SK-N-SH treated with all-trans-retinoic acid at 6 μM for 48 hours (cell line): ENCODE data around the gene ANKRD13D.

Experiments
- ATAC-seq: fragments of 200-7000 bp; cut with Tn5 transposase; 3 replicates; pipeline ENCODE4 v1.9.1; 2020; ENCODE audit warnings: mild to moderate bottlenecking, moderate library complexity
- ARNTL ChIP-seq: fragments of 450-650 bp; formaldehyde crosslinking; IDR thresholded peaks from 2 replicates; pipeline ENCODE4 v1.5.0; 2020; ENCODE audit warnings: low read depth, mild to moderate bottlenecking, moderate library complexity, borderline replicate concordance
- BACH2 ChIP-seq: fragments of 250-450 bp; sonication (Bioruptor Pico); IDR thresholded peaks from 2 replicates; pipeline ENCODE4 v1.9.0; 2021; ENCODE audit warnings: mild to moderate bottlenecking, borderline replicate concordance
- CSDC2 ChIP-seq: fragments of 250-450 bp; sonication (Bioruptor Pico); IDR thresholded peaks from 2 replicates; pipeline ENCODE4 v1.5.0; 2020; ENCODE audit warnings: mild to moderate bottlenecking, moderate library complexity
- ESRRG ChIP-seq: fragments of 250-450 bp; sonication (Bioruptor Pico); IDR thresholded peaks from 2 replicates; pipeline ENCODE4 v1.6.1; 2021; ENCODE audit warnings: mild to moderate bottlenecking
- GLIS3 ChIP-seq: fragments of 250-450 bp; sonication (Bioruptor Pico); IDR thresholded peaks from 2 replicates; pipeline ENCODE4 v1.5.0; 2020; ENCODE audit warnings: mild to moderate bottlenecking, moderate library complexity
- ISL1 ChIP-seq: fragments of 250-450 bp; sonication (Bioruptor Pico); IDR thresholded peaks from 2 replicates; pipeline ENCODE4 v2.1.2; 2022; ENCODE audit warnings: mild to moderate bottlenecking, moderate library complexity
- OSR1 ChIP-seq: fragments of 250-450 bp; sonication (Bioruptor Pico); IDR thresholded peaks from 2 replicates; pipeline ENCODE4 v1.8.0; 2022; ENCODE audit warnings: moderate library complexity, mild to moderate bottlenecking, inconsistent platforms
- PPARA ChIP-seq: fragments of 250-450 bp; sonication (Bioruptor Pico); IDR thresholded peaks from 2 replicates; pipeline ENCODE4 v1.5.0; 2020; ENCODE audit warnings: mild to moderate bottlenecking, borderline replicate concordance
- RARB ChIP-seq: fragments of 250-450 bp; sonication (Bioruptor Pico); IDR thresholded peaks from 2 replicates; pipeline ENCODE4 v1.8.0; 2021; ENCODE audit warnings: mild to moderate bottlenecking, moderate library complexity
- SNAI2 ChIP-seq: fragments of 250-450 bp; sonication (Bioruptor Pico); IDR thresholded peaks from 2 replicates; pipeline ENCODE4 v1.5.0; 2020; ENCODE audit warnings: mild to moderate bottlenecking, moderate library complexity
- TCF4 ChIP-seq: fragments of 250-450 bp; sonication (Bioruptor Pico); IDR thresholded peaks from 2 replicates; pipeline ENCODE4 v1.8.0; 2021; ENCODE audit warnings: mild to moderate bottlenecking, moderate library complexity, borderline replicate concordance
- TOX ChIP-seq: fragments of 250-450 bp; sonication (Bioruptor Pico); IDR thresholded peaks from 2 replicates; pipeline ENCODE4 v1.8.0; 2021; ENCODE audit warnings: mild to moderate bottlenecking, moderate library complexity, borderline replicate concordance
- ZC3H10 ChIP-seq: fragments of 250-450 bp; sonication (Bioruptor Pico); IDR thresholded peaks from 2 replicates; pipeline ENCODE4 v1.5.1; 2021; ENCODE audit warnings: mild to moderate bottlenecking, moderate library complexity
- ZFP30 ChIP-seq: fragments of 450-650 bp; formaldehyde crosslinking; IDR thresholded peaks from 2 replicates; pipeline ENCODE4 v1.5.0; 2022; ENCODE audit warnings: mild to moderate bottlenecking, moderate library complexity
- ZNF8 ChIP-seq: fragments of 450-650 bp; formaldehyde crosslinking; IDR thresholded peaks from 2 replicates; pipeline ENCODE4 v1.5.0; 2020; ENCODE audit warnings: mild to moderate bottlenecking, moderate library complexity
- TF ChIP-seq, protein P1 (sequence below): fragments of 250-450 bp; sonication (Bioruptor Pico); IDR thresholded peaks from 2 replicates; pipeline ENCODE4 v1.8.0; 2021; ENCODE audit warnings: low read depth, mild to moderate bottlenecking, moderate library complexity, borderline replicate concordance
- TF ChIP-seq, protein P2 (sequence below): fragments of 250-450 bp; sonication (Bioruptor Pico); IDR thresholded peaks from 2 replicates; pipeline ENCODE4 v1.5.0; 2020; ENCODE audit warnings: mild to moderate bottlenecking, moderate library complexity
- TF ChIP-seq, protein P3 (sequence below): fragments of 250-450 bp; sonication (Bioruptor Pico); IDR thresholded peaks from 2 replicates; pipeline ENCODE4 v1.5.1; 2021; ENCODE audit warnings: mild to moderate bottlenecking, moderate library complexity
- TF ChIP-seq, protein P4 (sequence below): fragments of 250-450 bp; sonication (Bioruptor Pico); IDR thresholded peaks from 2 replicates; pipeline ENCODE4 v1.8.0; 2020; ENCODE audit warnings: mild to moderate bottlenecking, moderate library complexity, borderline replicate concordance

The ANKRD13D gene

DNA sequence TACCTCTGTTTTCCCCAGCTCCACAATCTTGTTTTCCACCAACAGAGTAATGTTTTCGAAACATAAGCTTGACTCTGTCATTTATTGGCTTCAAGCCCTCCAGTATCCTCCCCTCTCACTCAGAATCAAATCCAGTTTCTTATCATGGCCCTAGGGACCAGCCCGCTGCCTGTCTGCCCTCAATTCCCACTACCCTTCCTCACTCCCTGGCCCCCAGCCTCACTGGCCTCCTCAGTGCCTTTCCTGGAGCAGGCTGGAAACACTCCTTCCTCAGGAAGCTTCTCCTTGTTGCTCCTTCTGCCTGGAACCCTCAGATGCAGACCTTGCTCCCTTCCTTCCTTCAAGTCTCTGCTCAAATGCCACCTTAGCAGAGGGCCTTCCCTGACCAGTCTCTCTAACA is 60.4 kb downstream of the ANKRD13D start:
- TF ChIP-seq TOX (CRISPR knock-in tag), result no peak
- no peak for TF ChIP-seq BACH2 (CRISPR knock-in tag)
- no peak for TF ChIP-seq ISL1 (CRISPR knock-in tag)
- no peak for TF ChIP-seq OSR1 (CRISPR knock-in tag)
- TF ChIP-seq, protein P1, sequence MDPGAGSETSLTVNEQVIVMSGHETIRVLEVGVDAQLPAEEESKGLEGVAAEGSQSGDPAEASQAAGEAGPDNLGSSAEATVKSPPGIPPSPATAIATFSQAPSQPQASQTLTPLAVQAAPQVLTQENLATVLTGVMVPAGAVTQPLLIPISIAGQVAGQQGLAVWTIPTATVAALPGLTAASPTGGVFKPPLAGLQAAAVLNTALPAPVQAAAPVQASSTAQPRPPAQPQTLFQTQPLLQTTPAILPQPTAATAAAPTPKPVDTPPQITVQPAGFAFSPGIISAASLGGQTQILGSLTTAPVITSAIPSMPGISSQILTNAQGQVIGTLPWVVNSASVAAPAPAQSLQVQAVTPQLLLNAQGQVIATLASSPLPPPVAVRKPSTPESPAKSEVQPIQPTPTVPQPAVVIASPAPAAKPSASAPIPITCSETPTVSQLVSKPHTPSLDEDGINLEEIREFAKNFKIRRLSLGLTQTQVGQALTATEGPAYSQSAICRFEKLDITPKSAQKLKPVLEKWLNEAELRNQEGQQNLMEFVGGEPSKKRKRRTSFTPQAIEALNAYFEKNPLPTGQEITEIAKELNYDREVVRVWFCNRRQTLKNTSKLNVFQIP (CRISPR knock-in tag), result no peak
- no peak for TF ChIP-seq ZNF8 (CRISPR knock-in tag)
- no peak for TF ChIP-seq SNAI2
- TF ChIP-seq, protein P2, sequence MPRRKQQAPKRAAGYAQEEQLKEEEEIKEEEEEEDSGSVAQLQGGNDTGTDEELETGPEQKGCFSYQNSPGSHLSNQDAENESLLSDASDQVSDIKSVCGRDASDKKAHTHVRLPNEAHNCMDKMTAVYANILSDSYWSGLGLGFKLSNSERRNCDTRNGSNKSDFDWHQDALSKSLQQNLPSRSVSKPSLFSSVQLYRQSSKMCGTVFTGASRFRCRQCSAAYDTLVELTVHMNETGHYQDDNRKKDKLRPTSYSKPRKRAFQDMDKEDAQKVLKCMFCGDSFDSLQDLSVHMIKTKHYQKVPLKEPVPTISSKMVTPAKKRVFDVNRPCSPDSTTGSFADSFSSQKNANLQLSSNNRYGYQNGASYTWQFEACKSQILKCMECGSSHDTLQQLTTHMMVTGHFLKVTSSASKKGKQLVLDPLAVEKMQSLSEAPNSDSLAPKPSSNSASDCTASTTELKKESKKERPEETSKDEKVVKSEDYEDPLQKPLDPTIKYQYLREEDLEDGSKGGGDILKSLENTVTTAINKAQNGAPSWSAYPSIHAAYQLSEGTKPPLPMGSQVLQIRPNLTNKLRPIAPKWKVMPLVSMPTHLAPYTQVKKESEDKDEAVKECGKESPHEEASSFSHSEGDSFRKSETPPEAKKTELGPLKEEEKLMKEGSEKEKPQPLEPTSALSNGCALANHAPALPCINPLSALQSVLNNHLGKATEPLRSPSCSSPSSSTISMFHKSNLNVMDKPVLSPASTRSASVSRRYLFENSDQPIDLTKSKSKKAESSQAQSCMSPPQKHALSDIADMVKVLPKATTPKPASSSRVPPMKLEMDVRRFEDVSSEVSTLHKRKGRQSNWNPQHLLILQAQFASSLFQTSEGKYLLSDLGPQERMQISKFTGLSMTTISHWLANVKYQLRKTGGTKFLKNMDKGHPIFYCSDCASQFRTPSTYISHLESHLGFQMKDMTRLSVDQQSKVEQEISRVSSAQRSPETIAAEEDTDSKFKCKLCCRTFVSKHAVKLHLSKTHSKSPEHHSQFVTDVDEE (CRISPR knock-in tag), result no peak
- no peak for TF ChIP-seq PPARA (CRISPR knock-in tag)
- TF ChIP-seq ZC3H10 (CRISPR knock-in tag), result no peak
- TF ChIP-seq CSDC2 (CRISPR knock-in tag), result no peak
- ATAC-seq, result no peak

DNA sequence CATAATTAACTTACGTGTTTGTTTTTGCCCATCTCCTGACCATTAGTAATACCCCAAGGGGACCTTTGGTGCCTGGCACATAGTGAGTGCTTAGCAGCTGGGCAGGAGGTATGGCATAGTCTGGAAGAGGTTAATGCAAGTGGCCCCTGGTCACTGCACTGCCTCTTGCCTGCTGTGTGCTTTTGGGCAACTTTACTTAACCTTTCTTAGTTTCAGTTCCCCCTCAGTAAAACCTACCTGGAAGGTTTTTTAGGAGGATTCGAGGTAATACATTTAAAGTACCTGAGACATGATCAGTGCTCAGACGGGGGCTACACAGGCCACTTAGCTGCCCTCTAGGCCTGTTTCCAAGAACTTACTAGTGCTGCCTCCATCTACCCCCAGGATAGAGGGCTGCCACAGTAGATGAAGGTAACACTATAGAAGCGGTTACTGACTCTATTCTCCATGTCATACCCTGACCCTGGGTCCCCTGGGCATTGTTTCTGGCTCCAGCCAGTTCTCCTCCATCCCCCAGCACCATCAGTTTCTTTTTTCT is 60.9 kb downstream of the ANKRD13D start:
- ATAC-seq, result no peak
- TF ChIP-seq ZNF8 (CRISPR knock-in tag), result no peak
- TF ChIP-seq ZFP30, result no peak
- no peak for TF ChIP-seq BACH2 (CRISPR knock-in tag)
- no peak for TF ChIP-seq GLIS3 (CRISPR knock-in tag)
- no peak for TF ChIP-seq ESRRG
- no peak for TF ChIP-seq ZC3H10 (CRISPR knock-in tag)
- TF ChIP-seq, protein P1 (CRISPR knock-in tag), result no peak
- TF ChIP-seq, protein P3, sequence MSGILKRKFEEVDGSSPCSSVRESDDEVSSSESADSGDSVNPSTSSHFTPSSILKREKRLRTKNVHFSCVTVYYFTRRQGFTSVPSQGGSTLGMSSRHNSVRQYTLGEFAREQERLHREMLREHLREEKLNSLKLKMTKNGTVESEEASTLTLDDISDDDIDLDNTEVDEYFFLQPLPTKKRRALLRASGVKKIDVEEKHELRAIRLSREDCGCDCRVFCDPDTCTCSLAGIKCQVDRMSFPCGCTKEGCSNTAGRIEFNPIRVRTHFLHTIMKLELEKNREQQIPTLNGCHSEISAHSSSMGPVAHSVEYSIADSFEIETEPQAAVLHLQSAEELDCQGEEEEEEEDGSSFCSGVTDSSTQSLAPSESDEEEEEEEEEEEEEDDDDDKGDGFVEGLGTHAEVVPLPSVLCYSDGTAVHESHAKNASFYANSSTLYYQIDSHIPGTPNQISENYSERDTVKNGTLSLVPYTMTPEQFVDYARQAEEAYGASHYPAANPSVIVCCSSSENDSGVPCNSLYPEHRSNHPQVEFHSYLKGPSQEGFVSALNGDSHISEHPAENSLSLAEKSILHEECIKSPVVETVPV (CRISPR knock-in tag), result no peak
- no peak for TF ChIP-seq TCF4 (CRISPR knock-in tag)
- no peak for TF ChIP-seq CSDC2 (CRISPR knock-in tag)
- no peak for TF ChIP-seq ARNTL (CRISPR knock-in tag)
- TF ChIP-seq RARB, result no peak

DNA sequence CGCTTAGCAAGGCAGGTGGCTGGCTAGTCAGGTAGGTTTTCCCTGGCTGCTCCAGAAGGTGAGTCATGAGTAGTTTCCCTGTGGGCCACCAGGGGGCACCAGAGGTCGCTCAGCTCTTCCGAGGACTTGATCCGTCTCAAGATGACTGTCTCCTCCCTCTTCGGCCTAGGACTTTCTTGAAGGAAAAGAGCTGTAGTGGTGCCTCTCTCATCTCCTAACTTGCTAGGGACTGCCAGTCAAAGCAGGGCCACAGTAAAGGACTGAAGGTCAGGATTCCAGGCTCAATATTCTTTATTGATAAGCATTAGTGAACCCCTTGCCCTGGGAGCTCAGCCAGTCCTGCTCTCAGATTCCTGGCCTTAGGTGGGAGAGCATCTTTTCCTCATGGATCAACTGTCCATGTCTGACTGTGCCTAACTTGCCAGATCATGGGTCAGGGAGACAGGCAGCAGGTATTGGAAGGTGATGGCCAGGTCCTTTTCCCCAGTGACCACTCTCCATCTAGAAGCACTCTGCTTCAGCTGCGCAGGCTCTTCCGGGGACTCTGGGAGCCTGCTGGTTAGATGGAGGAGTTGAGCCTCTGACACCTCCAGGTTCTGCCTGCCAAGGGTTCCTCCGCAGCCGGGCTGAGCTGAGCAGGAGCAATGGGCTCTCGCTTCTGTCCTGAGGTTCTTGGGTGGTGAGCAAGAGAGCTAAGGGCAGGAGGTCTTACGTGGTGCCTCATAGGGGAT is 62.3 kb downstream of the ANKRD13D start:
- TF ChIP-seq, protein P4, sequence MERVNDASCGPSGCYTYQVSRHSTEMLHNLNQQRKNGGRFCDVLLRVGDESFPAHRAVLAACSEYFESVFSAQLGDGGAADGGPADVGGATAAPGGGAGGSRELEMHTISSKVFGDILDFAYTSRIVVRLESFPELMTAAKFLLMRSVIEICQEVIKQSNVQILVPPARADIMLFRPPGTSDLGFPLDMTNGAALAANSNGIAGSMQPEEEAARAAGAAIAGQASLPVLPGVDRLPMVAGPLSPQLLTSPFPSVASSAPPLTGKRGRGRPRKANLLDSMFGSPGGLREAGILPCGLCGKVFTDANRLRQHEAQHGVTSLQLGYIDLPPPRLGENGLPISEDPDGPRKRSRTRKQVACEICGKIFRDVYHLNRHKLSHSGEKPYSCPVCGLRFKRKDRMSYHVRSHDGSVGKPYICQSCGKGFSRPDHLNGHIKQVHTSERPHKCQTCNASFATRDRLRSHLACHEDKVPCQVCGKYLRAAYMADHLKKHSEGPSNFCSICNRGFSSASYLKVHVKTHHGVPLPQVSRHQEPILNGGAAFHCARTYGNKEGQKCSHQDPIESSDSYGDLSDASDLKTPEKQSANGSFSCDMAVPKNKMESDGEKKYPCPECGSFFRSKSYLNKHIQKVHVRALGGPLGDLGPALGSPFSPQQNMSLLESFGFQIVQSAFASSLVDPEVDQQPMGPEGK (CRISPR knock-in tag), result no peak
- TF ChIP-seq TCF4 (CRISPR knock-in tag) (no peak), CSDC2 (CRISPR knock-in tag) (no peak)
- TF ChIP-seq, all 23 proteins: peak for 0
- peak; percentile 21 for ATAC-seq
